WTC11 (cell line): ENCODE data around the gene PROC. TPM values are rescaled to one million over a fixed set of nuclear protein-coding genes. Genes with fewer than 3 reads are reported as not detected.

Experiments
- ATAC-seq: fragments of 200-7000 bp; cut with Tn5 transposase; 2 replicates; pipeline ENCODE4 v1.10.0; 2021; ENCODE audit warnings: mild to moderate bottlenecking, moderate library complexity
- CTCF ChIA-PET: fragments of 300-600 bp; sonication (Branson Sonifier 250); formaldehyde crosslinking; loops from one replicate; lab custom pipeline; 2021; ENCODE audit warnings: antibody characterized with exemption; lab: Charles Lee
- POLR2A ChIA-PET: fragments of 350-600 bp; sonication (Branson Sonifier 250); formaldehyde crosslinking; loops from one replicate; lab custom pipeline; 2021; ENCODE audit warnings: antibody characterized with exemption; lab: Charles Lee
- DNase-seq: peaks from one replicate; pipeline ENCODE4 v3.0.0; 2021; ENCODE audit warnings: low spot score
- H3K27ac Mint-ChIP-seq: 2 replicates; pipeline ENCODE4 v1.8.0; 2021; ENCODE audit warnings: mixed read lengths
- H3K27me3 Mint-ChIP-seq: 2 replicates; pipeline ENCODE4 v1.8.0; 2021; ENCODE audit warnings: low read depth, mild to moderate bottlenecking, moderate library complexity, mixed read lengths
- H3K36me3 Mint-ChIP-seq: 2 replicates; pipeline ENCODE4 v1.8.0; 2021; ENCODE audit warnings: mixed read lengths
- H3K4me1 Mint-ChIP-seq: 2 replicates; pipeline ENCODE4 v1.8.0; 2022; ENCODE audit warnings: mixed read lengths
- H3K4me3 Mint-ChIP-seq: 2 replicates; pipeline ENCODE4 v1.8.0; 2021; ENCODE audit warnings: mild to moderate bottlenecking, moderate library complexity, mixed read lengths
- H3K9me3 Mint-ChIP-seq: 2 replicates; pipeline ENCODE4 v1.8.0; 2021; ENCODE audit warnings: mixed read lengths
- AFF4 ChIP-seq: sonication (generic); formaldehyde crosslinking; IDR thresholded peaks from 2 replicates; pipeline ENCODE4 v1.8.1; 2023; ENCODE audit warnings: mild to moderate bottlenecking, missing genetic modification reagents, borderline replicate concordance
- ARID4B ChIP-seq: sonication (generic); formaldehyde crosslinking; IDR thresholded peaks from 2 replicates; pipeline ENCODE4 v1.8.0; 2023; ENCODE audit warnings: missing genetic modification reagents, mild to moderate bottlenecking, borderline replicate concordance
- CREM ChIP-seq: sonication (generic); formaldehyde crosslinking; IDR thresholded peaks from 2 replicates; pipeline ENCODE4 v1.8.1; 2022; ENCODE audit warnings: mild to moderate bottlenecking, missing genetic modification reagents, moderate library complexity
- CTCF ChIP-seq: fragments of 200-600 bp; IDR thresholded peaks from 2 replicates; pipeline ENCODE4 v1.8.0; 2022; ENCODE audit warnings: antibody characterized with exemption
- E2F1 ChIP-seq: sonication (generic); formaldehyde crosslinking; IDR thresholded peaks from 2 replicates; pipeline ENCODE4 v1.8.0; 2022; ENCODE audit warnings: mild to moderate bottlenecking, missing genetic modification reagents
- ELF4 ChIP-seq: sonication (generic); formaldehyde crosslinking; IDR thresholded peaks from 2 replicates; pipeline ENCODE4 v1.8.1; 2022; ENCODE audit warnings: low read depth, mild to moderate bottlenecking, moderate library complexity, missing genetic modification reagents
- FOXJ3 ChIP-seq: sonication (generic); formaldehyde crosslinking; IDR thresholded peaks from 2 replicates; pipeline ENCODE4 v1.9.0; 2021; ENCODE audit warnings: missing genetic modification reagents, mild to moderate bottlenecking, borderline replicate concordance
- GTF2I ChIP-seq: fragments of 250-450 bp; sonication (Bioruptor Pico); conservative IDR thresholded peaks from 2 replicates; pipeline ENCODE4 v1.4.0; 2021; ENCODE audit warnings: mild to moderate bottlenecking
- KAT7 ChIP-seq: sonication (generic); formaldehyde crosslinking; IDR thresholded peaks from 2 replicates; pipeline ENCODE4 v1.8.1; 2023; ENCODE audit warnings: missing genetic modification reagents, mild to moderate bottlenecking, borderline replicate concordance
- MYBL2 ChIP-seq: sonication (generic); formaldehyde crosslinking; IDR thresholded peaks from 2 replicates; pipeline ENCODE4 v1.8.1; 2023; ENCODE audit warnings: mild to moderate bottlenecking, moderate library complexity, missing genetic modification reagents
- NFATC4 ChIP-seq: fragments of 250-450 bp; sonication (Bioruptor Pico); IDR thresholded peaks from 2 replicates; pipeline ENCODE4 v1.9.0; 2021; ENCODE audit warnings: mild to moderate bottlenecking
- NR1H2 ChIP-seq: sonication (generic); formaldehyde crosslinking; IDR thresholded peaks from 2 replicates; pipeline ENCODE4 v1.9.0; 2021; ENCODE audit warnings: mild to moderate bottlenecking, moderate library complexity, missing genetic modification reagents
- OVOL2 ChIP-seq: fragments of 250-450 bp; sonication (Bioruptor Pico); IDR thresholded peaks from 2 replicates; pipeline ENCODE4 v1.9.0; 2021; ENCODE audit warnings: mild to moderate bottlenecking, borderline replicate concordance
- SMAD4 ChIP-seq: sonication (generic); formaldehyde crosslinking; IDR thresholded peaks from 2 replicates; pipeline ENCODE4 v1.8.0; 2022; ENCODE audit warnings: mild to moderate bottlenecking, missing genetic modification reagents
- SOX15 ChIP-seq: fragments of 250-450 bp; sonication (Bioruptor Pico); IDR thresholded peaks from 2 replicates; pipeline ENCODE4 v1.9.0; 2021; ENCODE audit warnings: mild to moderate bottlenecking
- SP1 ChIP-seq: sonication (generic); formaldehyde crosslinking; conservative IDR thresholded peaks from 2 replicates; pipeline ENCODE4 v1.8.1; 2022; ENCODE audit warnings: missing genetic modification reagents
- ZNF121 ChIP-seq: sonication (generic); formaldehyde crosslinking; IDR thresholded peaks from 2 replicates; pipeline ENCODE4 v1.8.0; 2023; ENCODE audit warnings: missing genetic modification reagents
- ZNF219 ChIP-seq: sonication (generic); formaldehyde crosslinking; IDR thresholded peaks from 2 replicates; pipeline ENCODE4 v1.8.0; 2023; ENCODE audit warnings: missing genetic modification reagents, mild to moderate bottlenecking, borderline replicate concordance
- ZNF396 ChIP-seq: fragments of 250-450 bp; sonication (Bioruptor Pico); IDR thresholded peaks from 2 replicates; pipeline ENCODE4 v1.8.0; 2021; ENCODE audit warnings: mild to moderate bottlenecking, moderate library complexity, borderline replicate concordance
- ZNF423 ChIP-seq: fragments of 250-450 bp; sonication (Bioruptor Pico); IDR thresholded peaks from 2 replicates; pipeline ENCODE4 v2.1.2; 2022; ENCODE audit warnings: mild to moderate bottlenecking, moderate library complexity
- ZNF671 ChIP-seq: fragments of 250-450 bp; sonication (Bioruptor Pico); IDR thresholded peaks from 2 replicates; pipeline ENCODE4 v1.8.0; 2021; ENCODE audit warnings: mild to moderate bottlenecking
- total RNA-seq: library from RNA; stranded (reverse); gene quantifications from 3 replicates; pipeline ENCODE4 v1.2.3, GENCODE V29; 2021
- TF ChIP-seq, protein P1 (sequence below): sonication (generic); formaldehyde crosslinking; IDR thresholded peaks from 2 replicates; pipeline ENCODE4 v1.8.1; 2023; ENCODE audit warnings: mild to moderate bottlenecking, missing genetic modification reagents, moderate library complexity

The PROC gene
- total RNA-seq, 1 experiment from 2014 or later: 0.59 TPM

DNA sequence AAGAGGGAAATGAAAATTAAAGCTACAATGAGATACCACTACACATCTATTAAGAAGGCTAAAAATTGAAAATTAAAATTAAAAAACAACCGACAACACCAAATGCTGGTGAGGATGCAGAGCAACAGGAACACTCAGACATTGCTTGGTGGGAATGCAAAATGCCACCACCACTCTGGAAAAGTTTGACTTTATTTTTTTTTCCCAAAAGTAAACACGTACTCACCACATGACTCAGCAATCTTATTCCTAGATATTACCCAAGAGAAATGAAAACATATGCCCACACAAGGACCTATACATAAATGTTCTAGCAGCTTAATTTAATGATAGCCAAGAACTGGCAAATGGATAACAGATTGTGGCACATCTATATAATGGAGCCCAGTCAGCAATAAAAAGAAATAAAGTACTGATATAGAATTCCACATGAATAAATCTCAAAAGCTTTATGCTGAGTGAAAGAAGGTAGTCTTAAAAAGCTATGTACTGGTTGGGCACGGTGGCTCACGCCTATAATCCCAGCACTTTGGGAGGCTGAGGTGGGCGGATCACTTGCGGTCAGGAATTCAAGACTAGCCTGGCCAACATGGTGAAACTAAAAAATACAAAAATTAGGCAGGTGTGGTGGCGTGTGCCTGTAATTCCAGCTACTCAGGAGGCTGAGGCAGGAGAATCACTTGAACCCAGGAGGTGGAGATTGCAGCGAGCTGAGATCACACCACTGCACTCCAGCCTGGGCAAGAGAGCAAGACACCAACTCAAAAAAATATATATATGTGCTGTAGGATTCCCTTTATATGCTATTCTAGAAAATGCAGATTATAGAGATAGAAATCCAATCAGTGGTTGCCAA lies 4.2 kb upstream of the PROC start:
- DNase-seq (no peak), ATAC-seq (no peak)
- Mint-ChIP-seq H3K9me3 (peaks cover 17% of the 10 kb centered on the region), H3K36me3 (peaks cover 12% of the 10 kb centered on the region), H3K4me1 (peaks cover 14% of the 10 kb centered on the region), H3K27ac (no peak overlapping the region), H3K4me3 (no peak overlapping the region), H3K27me3 (peaks cover 55% of the 10 kb centered on the region)
- CTCF ChIA-PET: interaction anchor here (0.8 to 2.2 kb wide), 3 partner anchors 9 to 104 kb away, joined by 4 to 11 read pairs (median 4); no protein-coding TSS in a partner anchor
- TF ChIP-seq FOXJ3 (CRISPR knock-in tag): no peak
- TF ChIP-seq OVOL2: no peak
- no peak for TF ChIP-seq SOX15
- no peak for TF ChIP-seq ZNF423 (CRISPR knock-in tag)
- TF ChIP-seq NR1H2 (CRISPR knock-in tag): no peak
- TF ChIP-seq ZNF671 (CRISPR knock-in tag): no peak
- TF ChIP-seq SMAD4 (CRISPR knock-in tag): no peak
- no peak for TF ChIP-seq MYBL2 (CRISPR knock-in tag)
- TF ChIP-seq ZNF396: no peak
- no peak for TF ChIP-seq SP1
- TF ChIP-seq ARID4B (CRISPR knock-in tag): no peak
- POLR2A ChIA-PET: no interaction called here

DNA sequence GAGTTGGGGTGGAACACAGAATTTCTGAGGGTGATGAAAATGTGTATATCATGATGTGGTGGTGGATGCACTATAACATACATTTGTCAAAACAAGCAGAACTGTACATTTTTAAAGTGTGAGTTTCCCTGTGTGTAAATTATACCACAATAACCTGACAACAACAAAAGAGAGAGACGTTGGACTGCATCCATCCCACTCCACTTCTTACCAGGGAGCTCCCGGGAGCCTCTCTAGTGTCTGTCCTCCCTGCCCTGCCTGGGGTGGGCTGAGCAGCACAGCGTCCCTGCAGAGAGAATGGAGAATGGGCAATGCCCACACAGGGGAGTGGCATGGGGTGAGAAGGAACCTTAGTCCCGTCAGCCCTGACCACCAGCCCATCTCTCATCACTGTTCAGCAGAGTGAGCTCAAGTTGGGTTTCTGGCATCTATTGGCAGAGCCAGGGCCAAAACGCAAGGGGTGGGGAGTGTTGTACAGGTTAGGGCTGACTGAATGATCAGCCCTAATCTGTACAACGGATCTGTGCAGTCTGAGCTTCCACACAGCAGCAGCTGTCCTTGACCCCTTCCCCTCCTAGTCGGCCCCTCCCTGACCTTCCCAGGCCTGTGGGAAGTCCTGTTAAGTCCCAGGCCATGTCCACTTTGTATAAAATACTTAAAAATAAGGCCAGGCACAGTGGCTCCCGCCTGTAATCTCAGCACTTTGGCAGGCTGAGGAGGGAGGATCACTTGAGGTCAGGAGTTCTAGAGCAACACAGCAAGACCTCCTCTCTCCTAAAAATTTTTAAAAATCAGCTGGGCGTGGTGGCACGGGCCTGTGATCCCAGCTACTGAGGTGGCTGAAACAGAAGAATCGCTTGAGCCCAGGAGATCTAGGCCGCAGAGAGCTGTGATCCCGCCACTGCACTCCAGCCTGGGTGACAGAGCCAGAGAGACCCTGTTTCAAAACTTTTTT lies 3.3 kb upstream of the PROC start:
- peaks cover 14% of the 10 kb centered on the region for H3K4me1 Mint-ChIP-seq
- H3K27me3 Mint-ChIP-seq: peaks cover 55% of the 10 kb centered on the region
- ChIA-PET POLR2A (interaction anchor here (0.5 to 0.6 kb wide), 2 partner anchors 676 to 1713 kb away, joined by 3 read pairs; partner anchors contain the start of gene UGGT1), CTCF (interaction anchor here (0.6 to 2.8 kb wide), 42 partner anchors 8 to 728 kb away, joined by 3 to 23 read pairs (median 4); partner anchors contain the start of genes ERCC3 and LIMS2)
- no peak for DNase-seq
- H3K9me3 Mint-ChIP-seq: peaks cover 17% of the 10 kb centered on the region
- no peak overlapping the region for H3K4me3 Mint-ChIP-seq
- no peak overlapping the region for H3K27ac Mint-ChIP-seq
- peaks cover 12% of the 10 kb centered on the region for H3K36me3 Mint-ChIP-seq
- no peak for ATAC-seq
- no peak for TF ChIP-seq KAT7
- TF ChIP-seq, protein P1, sequence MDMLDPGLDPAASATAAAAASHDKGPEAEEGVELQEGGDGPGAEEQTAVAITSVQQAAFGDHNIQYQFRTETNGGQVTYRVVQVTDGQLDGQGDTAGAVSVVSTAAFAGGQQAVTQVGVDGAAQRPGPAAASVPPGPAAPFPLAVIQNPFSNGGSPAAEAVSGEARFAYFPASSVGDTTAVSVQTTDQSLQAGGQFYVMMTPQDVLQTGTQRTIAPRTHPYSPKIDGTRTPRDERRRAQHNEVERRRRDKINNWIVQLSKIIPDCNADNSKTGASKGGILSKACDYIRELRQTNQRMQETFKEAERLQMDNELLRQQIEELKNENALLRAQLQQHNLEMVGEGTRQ: no peak
- TF ChIP-seq AFF4 (CRISPR knock-in tag): no peak
- TF ChIP-seq GTF2I (CRISPR knock-in tag): no peak
- TF ChIP-seq CTCF: no peak
- no peak for TF ChIP-seq E2F1
- no peak for TF ChIP-seq NFATC4
- TF ChIP-seq ZNF121: no peak
- TF ChIP-seq ZNF219 (CRISPR knock-in tag): no peak
- no peak for TF ChIP-seq CREM (CRISPR knock-in tag)
- no peak for TF ChIP-seq ELF4 (CRISPR knock-in tag)
- TF ChIP-seq SMAD4 (CRISPR knock-in tag): no peak
